NCI-H345 treated with DMSO at 0.1 percent for 48 hours (cell line): ENCODE data around the gene DGCR6L.
"Not testable (repeated sequence)": the region's sequence is repeated elsewhere in the genome, so short reads cannot be mapped to it uniquely, and the experiment has no call there.

Experiments used
- DNase-seq: peaks from one replicate; lab custom pipeline; 2025; ENCODE audit not compliant: unreplicated experiment; lab: John Stamatoyannopoulos, UW

DGCR6L gene

DNA sequence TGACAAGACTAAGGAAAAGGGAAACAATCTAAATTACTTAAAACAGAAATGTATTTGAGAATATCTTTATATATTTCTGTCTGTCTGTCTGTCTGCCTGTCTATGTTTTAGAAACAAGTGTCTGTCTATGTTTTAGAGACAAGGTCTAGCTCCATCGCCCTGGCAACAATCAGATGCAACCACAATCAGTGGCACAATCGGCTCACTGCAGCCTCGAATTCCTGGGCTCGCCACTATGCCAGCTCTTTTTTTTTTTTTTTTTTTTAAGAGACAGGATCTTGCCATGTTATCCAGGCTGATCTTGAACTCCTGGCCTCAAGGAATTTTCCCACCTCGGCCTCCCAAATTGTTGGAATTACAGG lies 8.7 kb upstream of the DGCR6L start:
- not testable (repeated sequence) for DNase-seq

DNA sequence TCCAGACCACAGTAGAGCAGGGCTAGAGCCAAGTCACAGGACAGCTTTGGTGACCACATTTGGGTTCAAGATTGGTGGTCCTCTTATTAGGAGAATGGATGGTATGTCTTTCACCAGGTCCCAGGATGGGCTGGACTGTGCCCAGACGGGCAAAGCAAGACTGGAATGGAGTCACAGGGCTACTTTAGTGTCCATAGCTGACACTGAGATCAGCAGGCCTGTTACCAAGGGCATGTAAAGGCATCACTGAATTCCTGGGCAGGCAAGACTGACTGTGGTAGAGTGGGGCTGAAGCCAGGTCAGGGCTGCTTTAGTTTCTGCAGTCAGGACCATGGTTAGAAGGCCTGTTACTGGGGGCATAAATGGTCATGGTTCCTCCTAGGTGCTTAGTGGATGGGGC lies 6.1 kb upstream of the DGCR6L start:
- DNase-seq: not testable (repeated sequence)

DNA sequence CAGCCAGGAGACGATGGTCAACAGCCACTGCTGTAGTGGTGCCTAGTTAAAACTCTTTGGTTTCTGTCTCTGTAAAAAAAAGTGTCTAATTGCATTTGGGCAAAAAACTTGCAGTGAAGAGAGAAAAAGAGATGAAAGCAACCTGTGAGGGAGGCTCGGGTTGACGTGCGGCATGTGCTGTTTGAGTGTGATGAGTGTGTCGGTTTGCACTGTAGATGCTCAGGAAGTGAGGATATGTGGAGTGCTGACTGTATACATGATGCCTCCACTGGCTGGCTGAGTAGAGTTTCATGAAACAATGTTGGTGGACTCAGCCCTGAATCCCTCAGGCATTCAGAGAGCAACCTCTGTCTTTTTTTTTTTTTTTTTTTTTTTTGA lies 4.3 kb upstream of the DGCR6L start:
- DNase-seq: no peak

DNA sequence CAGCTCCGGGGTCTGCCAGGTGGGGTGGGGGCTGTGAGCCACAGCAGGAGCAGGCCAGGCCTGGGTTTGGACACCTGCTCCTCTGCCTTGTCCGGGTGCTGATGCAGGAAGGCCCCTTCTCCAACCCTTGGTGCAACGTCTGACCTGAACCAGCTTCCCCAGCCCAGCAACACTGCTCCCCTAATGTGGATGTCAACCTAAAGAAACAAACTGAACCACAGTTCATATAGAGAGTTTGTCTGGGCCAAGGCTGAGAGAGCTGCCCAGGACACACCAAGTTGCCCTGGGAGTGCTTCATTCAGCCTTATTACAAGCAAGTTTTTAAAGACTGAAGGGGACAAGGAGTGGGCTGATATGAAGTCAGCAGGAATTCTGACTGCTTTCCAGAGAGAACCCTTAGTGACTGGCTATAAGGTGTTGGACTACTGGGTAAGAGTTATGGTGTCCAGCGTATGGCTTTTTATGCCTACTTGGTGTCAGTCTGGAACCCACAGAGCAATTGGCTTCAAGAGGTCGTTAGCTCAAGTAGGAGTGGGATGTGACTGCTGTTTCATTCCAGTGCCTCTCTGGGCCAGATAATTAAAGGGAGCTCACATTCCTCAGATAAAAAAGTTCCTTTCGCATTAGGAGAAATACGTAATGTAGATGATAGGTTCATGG lies 1.8 kb upstream of the DGCR6L start:
- DNase-seq: not testable (repeated sequence)

DNA sequence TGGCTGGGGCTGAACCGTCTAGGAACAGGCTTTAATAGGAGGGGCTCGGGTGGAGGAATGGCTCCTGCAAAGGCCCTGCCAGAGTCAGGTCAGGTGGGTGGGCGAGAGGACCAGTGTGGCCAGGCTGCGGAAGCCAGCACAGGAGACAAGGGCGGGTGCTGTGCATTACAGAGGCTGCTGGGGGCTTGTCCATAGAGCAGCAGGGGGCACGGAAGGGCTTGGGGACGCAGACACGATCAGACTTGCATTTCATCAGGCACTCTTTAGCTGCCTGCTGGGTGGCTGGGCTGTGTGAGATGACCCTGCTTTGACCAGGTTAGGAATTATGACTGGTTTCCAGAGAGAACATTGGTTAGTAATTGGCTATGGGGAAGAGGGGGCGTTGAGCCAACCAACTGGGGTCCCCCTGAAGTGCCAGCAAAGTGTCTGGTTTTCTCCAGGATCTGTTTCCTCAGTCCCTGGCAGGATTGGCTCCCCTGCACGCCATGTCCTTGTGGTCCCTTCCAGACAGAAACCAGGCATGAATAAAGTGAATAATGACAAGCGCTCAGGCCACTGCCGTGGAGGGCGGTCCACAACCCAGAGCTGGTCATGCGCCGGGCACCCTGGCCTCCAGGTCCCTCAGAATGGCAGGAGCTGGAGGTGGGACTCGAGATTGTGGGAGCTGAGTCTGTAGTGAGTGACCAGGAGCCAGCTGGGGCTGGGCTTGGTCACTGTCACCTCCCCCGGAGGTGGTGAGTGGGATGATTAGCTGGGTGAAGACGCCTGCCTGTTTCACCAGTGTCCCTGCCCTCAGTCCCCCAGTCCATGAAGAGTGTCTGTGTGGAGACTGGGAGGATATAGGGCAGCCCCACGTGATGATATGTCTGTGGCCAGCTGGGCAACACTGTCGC lies 1.0 kb upstream of the DGCR6L start:
- DNase-seq: not testable (repeated sequence)

DNA sequence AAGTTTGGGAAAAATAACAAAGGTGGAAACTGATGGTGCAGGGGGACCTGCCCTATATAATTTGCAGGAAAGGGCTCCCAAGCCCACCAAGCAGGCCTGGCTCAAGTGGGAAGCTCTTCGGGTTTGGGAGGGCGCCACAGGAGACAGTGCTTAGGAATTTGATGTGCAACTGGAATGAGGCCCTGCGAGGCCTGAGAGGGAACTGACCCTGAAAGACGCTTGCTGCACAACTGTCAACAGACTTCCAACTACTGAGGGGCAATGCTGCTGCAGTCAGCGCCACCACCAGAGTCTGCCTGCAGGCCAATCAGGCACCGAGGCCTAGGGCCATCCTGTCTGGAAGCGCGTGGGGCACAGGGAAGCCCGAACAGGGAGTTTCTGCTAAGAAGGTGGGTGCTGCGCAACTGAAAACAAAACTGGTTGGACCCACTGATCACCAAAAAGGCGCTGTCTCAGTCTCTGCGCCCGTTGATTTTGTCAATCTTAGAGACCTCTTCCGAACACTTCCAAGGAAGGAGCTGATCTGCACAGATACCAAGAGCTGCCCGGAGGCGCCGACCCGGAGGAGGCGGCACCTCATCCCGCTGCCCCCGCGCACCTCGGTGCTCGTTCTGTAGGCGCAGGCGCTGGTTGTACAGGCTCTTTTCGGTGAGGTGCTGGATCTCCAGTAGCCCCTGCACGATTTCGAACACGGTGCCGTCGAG lies 667 bp downstream of the DGCR6L start:
- DNase-seq: no peak

DNA sequence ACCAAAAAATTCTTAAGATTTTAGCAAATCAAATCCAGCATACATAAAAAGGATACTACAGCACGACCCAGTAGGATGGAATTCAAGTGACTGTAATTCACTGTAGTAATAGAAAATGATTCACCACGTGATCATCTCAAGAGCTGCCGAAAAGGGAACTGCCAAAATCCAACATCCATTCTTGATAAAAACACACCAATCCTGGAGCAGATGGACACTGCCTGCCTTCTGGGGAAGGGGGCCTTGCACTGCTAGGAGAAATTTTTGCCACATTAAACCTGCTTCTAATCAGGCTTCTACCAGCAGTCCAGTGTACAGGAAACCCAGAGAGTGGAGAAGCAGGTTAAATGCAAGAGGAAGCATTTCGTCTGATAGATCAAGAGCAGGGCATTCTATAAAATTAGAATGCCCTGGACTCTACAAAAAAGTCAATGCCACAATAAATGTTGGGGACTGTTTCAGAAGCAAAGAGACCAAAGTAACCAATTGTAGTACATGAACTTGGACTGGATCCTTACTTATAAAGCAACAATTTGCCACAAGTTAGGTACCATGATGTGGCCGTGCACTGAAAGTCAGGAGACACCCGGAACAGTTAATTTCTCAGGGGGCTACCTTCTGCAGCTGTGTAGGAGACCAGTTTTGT lies 1.7 kb downstream of the DGCR6L start:
- not testable (repeated sequence) for DNase-seq

DNA sequence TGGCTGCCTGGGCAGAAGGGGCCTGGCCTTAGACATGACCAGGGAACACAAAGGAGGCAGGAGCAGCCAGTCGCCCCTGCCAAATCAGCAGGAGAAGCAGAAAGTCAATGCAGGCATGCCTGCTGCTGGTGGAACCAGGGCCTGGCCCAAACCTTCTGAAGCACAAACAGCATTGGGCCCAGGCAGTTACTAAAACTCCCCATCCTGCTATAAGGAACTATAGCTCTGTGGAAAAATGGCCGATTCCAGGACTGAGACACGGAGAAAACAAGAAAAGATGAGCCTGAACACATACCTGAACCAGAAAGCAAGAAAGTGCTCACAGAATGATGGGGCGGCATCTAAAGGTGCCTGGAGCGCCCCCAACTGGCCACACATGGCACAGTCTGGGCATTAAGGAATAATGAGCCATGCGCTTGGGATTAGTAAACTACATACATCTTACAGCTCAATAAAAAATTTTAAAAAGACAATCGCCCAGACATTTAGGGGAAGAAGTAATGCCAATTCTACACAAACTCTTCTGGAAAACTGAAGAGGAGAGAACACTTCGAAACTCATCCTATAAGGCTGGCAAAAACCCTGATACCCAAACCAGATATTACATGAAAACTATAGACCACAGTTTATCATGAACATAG lies 2.3 kb downstream of the DGCR6L start:
- not testable (repeated sequence) for DNase-seq

DNA sequence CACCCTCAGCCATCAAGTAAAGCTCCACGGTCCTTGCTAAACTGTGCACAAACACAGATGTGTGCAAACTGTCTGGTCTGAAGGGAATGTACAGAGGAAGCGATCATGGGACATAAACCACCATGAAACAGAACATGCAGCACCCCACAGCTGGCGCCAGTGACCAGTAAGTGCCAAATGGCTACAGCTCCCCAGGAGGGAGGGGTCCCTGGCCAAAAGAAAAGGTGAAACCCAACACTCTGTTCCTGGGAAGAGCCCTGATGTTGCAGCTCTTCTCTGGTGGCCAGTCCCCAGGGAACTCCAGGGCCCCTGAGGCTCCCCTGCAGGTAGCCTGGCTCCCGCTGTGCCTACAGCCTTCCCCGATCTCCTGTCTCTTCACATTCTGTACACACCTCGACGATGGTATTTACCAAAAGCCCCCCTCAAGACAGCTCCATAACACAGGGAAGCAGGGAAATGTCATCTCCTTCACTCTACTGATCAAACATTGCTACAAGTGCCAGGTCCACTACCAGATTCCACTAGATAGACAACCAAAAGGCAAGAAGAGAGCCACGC lies 2.9 kb downstream of the DGCR6L start:
- no peak for DNase-seq

DNA sequence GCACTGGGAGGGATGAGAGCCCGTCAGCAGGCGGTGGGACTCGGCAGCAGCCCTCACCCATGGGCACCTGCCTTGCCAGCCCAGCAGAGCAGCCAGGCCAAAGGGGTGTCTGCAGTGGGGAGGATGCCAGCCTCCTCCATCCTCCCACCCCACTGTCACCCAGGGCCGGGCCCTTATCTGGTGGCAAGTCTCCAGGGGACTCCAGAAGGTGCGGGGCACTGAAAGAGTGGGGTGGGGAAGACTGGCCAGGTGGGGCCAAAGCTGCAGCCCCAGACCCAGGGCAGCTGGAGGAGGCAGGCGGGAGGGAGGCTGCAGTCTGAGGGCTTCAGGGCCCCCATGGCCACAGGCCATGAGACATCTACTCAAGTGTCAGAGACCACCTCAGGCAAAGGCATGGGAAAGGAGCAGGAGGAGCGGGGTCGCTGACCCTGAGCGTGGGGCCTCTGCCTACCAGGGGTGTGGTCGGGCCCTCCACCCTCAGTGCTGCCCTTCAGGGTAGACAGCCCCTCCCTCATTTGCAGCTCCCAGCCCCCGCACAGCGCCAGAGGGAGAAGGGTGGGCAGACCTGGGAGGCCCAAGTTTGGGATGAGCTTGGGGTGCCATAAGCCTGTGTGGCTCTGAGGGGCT lies 3.5 kb downstream of the DGCR6L start:
- no peak for DNase-seq

DNA sequence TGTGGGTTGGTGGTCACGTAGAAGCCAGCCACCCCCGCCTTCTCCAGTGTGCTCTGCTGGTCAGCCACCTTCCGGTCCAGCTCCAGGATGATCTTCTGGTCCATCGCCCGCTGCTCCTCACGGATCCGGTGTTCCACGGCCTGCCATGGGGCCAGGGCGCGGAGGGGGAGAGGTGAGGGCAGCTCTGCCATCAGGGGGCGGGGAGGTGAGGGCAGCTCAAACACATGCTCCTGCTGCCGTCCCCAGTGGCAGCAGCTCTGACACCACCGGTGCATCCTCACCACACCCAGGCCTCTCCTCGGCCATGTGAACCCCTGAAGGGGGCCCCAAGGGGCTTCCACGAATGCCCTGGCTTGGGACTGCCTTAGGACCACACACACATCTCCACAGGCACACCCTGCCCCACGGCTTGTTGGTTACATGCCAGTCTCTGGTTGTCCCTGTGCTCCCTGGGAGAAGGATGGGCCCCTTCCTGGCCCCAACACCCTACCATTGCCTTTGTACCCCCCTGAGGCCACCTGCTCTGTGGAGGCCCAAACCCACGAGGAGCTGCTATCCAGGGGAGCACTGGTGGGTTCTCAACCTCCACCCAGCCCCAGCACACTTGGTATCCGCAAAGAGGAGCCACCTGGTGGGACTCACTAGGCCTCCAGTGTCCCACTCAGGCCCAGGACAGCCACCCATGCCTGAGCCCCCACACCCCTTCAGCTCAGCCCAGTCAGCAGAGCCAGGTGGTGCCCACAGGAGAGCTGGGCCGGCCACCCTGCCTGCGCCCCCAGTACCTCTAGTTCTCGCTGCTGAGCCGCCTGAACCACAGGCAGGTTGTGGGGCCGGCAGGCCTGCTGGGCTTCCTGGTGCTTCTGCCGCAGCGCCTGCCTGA lies 4.3 kb downstream of the DGCR6L start:
- no peak for DNase-seq

DNA sequence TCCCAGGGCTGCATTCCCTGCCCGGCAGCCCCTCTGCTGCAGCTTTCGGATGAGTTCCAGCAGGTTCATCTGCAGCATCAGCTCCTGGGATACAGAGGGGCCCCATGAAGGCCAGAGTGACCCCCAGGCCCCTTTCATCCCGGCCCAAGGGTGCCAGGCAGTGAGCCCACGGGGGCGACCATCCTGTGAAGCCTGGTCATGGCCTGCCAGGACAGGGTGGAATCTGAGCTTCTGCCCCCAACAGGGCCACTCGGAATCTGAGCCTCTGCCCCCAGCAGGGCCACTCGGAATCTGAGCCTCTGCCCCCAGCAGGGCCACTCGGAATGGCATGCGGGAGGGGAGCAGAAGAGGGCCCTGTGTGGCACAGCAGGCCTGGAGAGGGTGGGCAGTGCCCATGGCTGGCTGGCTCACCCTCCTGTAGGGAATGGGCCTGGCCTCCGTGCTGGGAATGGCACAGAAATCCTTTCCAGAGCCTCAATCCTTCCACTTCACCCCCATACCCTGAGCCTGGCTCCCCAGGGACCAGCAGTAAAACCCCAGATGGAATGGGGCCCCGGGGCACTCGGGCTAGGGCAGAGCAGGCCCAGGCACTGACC lies 5.0 kb downstream of the DGCR6L start:
- not testable (repeated sequence) for DNase-seq

DNA sequence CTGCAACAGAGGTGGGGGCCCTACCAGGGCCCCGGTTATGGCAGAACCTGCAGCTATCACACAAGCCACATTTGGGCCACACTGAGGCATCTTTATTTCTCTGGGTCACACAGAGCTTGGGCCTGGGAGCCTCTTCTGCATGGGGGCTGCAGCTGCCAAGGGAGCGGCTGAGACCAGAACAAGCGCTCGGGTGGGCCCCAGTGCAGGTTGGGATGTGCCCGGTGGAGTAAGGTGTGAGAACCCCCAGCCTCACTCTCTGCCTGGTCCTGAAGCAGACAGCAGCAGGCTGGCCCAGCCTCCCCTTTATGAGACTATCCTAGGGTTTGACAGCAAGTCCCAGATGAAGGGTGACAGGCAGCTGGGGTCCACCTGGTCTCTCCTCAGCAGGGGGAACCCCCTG lies 5.7 kb downstream of the DGCR6L start:
- DNase-seq: not testable (repeated sequence)

DNA sequence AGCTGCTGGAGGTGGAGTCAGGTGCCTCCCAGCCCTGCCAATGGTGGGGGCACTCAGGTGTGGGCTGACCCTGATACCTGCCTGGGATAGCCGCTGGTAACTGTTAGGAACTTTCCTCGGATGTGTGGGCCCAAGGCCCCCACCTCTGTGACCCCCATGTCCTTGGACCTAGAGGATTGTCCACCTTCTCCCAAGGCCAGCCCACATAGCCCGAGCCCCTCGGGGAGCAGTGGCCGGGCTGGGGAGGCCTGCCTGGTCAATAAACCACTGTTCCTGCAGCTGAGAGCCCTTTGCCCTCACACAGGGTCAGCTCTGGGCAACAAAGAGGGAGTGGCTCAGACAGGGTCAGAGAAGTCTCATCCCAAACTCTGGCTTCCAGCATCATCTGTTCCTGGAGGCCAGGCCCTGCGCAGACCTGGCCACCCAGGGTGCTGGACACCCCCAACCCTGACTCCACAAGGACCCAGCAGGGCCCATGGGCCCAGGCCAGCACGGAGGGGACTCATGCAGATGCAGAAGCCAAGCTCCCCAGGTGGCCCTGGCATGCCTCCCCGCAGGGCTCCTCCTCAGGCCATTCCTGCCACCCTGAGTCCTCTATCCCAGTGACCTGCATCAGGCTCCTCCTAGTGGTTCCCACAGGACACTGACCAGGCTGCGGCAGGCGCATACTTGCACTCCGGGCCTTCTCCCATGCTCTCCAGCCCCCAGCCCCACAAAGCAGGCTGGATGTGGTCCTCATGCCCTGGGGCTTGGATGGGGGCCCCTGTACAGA lies 6.4 kb downstream of the DGCR6L start:
- not testable (repeated sequence) for DNase-seq

DNA sequence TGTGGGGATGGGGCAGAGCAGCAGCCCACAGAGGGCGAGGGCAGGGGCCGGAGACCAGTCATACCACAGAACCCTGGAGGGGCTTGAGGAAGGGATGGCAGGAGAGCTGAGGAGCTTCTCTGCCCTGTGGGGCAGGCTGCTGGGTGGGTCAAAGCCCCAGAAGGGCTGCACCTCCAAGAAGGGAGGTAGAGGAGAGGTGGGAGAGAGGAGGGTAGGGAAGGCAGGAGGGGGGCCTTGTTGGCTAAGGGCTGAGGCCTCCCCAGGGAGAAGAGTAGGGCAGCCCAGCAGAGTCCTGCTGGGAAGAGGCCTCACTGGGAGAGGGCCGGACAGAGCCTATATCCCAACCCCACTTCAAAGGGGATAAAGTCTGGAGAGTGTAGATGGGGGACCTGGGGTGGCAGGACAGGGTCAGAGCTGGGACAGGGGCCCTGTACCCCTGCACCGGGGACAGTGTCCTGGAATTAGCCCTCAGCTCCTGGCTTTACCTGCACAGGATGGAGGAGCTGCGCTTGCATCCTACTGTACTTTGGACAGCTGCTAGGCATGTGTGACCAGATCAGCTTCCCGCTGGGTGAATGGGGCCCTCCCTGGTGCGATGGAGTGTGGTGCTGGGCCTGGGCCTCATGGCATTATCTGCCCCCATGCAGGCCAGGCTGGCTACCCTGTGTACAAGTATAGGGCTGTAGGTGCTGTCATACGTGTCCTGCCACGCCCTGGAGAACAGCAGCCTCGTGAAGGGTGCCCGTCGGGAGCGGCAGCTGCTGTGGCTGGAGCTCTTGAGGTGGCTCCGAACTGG lies 7.3 kb downstream of the DGCR6L start:
- no peak for DNase-seq

DNA sequence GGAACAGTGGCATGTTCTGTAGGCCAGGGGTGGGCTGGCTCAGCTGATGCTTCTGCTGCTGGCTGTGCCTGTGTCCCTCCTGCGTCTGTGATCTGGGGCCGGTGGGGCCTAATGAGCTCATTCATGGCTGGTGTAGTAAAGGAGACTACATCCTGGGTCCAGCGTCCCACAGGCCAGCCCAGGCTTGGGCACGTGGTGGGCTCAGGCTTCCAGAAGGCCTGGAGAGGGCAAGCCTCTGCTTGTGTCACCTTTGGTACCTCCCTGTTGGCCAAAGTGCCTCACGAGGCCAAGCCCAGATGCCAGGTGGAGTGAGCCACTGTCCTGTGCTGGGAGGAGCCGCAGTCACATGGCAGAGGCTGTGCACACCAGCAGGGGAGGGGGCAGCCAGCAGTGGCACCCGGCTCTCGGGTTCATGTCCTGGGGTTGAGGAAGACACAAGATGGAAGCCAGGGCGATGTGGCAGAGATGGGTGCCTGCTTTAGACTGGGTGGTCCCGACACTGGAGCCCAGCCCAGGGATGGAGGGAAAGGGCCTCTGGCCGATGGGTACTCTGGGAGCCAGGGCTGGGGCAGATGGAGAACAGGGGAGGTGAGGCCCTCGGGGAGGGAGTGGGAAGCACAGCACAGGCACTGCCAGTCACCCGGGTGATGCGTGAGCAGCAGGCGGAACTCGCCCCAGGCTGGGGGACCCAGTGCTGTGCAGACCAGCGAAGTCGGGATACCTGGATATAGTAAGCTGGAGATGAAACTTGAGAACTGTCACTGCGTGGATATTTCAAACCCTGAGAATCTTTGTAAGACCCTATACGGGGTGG lies 8.4 kb downstream of the DGCR6L start:
- DNase-seq: not testable (repeated sequence)
